IPS DF 19.7 (cell line): ENCODE measurements around the gene ARL15.
"Not testable (repeated sequence)": the region's sequence is repeated elsewhere in the genome, so short reads cannot be mapped to it uniquely, and the experiment has no call there.

Experiments used
- DNase-seq: peaks from one replicate; pipeline ENCODE4 v3.0.0-alpha.2; 2013; ENCODE audit warnings: low read depth, low spot score

The ARL15 gene

DNA sequence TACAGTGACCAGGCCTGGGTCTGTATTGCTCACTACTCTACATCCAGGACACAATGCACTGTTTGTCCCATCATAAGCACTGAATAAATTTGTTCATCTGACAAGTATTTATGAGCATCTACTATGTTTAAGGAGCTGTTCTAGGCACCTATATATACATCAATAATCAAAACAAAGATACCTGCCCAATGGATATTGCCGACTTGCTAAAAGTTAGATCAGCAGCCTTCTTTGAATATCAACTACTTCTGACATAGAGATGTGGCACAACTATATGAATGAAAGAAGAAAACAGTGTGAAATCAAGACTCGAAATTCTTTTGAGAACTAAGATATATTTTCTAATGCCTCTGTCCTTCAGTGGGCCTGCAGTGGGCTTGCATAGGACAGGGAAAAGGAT lies 215.7 kb downstream of the ARL15 start:
- no peak for DNase-seq

DNA sequence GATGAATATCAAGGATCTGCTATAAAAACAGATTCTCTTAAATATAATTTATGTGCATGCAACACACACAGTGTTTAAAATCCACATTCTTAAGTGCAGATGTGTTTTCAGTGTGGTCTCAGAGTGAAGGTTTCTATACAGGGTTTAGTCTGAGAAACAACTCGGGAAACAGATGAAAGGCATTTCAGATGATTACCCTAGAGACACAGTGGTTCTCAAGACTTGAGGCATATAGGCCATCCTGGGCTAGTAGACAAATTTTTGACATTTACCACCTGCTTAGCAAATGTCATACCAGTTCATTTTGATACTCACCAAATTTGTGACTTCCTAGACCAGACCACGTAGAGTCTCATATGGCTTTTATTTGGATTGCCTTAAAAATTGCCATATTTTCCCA lies 216.5 kb downstream of the ARL15 start:
- DNase-seq: no peak

DNA sequence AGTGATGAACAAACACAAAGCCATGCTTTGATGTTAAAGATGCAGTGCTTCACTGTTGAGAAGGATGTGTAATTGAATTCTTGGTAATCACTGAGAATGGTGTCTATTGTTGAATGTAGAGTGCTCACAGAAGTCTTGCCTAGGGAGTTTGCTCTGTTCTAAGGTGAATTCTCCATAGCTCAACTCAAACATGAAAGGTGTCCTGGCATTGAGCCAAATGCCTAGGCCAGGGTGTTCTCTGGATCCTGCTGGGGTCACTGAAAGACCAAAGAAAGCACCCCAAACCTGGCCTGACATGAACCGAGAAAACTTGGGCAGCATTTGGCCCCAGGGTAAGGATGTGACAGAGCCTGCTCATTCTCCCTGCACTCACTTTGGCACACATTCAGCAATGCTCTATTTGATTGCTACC lies 217.3 kb downstream of the ARL15 start:
- no peak for DNase-seq

DNA sequence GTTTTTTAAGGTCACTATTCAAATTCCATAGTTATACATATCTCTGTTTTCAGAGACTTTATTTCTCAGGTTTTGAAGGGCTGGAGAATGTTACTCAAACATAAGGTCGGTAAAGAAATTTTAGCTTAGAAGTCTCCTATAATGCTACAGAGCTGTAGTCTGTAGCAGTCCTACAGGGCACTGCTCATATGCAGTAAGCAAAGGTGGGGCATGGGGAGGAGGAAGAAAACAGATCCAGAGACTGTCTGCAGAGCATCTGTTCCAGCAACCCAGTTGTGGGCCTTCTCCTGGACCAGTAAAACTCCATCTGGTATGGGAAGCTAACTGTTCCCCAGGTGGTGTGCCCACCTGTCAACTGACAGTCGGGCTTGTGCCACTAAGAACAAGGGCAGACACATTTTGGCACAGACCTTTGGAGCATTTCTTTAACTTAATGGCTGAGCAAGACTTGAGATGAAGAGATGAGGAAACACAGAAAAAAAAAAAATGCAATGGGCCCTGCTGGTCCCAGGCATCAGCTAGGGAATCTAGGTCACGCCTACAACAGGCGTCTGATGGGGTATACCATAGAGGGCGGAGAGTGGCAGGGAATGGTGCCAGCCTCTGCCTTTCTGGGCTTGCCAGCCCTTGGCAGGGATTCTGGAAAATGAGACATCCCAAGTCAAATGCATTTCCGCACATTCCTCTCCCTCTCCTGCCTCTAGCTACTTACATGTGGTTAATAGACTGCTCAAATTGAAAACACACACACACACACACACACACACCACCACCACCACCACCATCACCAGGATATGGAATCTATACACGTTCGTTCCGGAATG lies 218.9 kb downstream of the ARL15 start:
- no peak for DNase-seq

DNA sequence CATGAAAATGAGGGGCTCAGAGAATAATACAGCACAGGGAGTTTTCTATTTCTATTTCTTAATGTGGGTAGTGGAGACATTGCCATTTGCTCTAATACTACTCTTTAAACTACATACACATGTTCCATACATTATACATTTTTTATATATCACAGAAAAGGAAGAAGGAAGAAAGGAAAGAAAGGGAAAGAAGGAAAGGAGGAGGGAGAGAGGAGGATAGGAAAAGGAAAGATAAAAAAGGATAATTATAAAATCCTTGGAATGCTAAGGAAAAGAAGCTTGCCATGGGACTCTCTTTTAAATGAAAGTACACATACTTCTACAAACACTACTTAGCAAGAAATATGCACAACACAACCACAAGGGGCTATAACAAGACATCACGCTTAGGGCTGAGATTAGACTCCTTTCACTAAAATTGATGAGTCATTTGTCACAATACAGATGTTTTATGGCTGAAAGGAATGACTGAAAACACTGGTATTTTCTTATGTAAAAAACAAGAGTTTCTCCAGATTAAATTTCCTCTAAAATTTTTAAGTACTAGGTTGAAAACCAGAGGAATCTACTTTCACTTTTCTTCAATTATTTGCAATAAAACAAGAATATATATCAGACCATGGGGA lies 219.8 kb downstream of the ARL15 start:
- no peak for DNase-seq

DNA sequence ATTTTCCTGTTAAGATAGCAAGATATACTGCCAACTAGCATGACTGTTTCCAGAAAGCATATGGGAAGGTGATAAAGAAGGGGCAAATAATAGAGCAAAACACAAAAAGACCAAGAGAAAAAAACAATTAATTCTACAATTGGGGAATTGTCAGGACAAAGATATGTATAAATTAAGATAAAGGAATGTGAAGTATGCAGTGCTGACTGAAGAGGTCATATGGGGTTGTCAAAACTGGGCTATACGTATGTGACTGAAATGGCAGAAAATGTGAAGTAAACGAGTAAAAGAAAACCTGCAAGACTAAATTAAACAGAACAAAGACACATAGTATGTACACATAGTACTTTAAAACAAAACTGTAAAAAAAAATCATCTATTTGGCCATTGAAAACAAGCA lies 222.3 kb downstream of the ARL15 start:
- DNase-seq: no peak

DNA sequence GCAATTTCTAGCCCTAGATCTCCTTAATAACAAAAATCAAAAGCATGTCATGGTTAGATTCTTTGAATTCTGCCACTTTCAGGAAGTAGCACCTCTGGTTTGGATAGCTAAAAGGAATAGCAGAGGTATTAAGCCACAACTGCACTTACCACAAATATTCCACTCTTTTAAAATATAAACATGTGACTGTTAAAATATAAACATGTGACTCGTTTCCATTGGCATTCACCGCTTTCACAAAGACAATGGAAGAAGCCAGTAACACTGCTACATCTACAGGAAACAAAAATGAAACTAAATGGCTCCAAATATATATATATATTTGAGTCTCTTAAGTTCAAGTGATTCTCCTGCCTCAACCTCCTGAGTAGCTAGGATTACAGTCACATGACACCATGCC lies 222.9 kb downstream of the ARL15 start:
- DNase-seq: no peak

DNA sequence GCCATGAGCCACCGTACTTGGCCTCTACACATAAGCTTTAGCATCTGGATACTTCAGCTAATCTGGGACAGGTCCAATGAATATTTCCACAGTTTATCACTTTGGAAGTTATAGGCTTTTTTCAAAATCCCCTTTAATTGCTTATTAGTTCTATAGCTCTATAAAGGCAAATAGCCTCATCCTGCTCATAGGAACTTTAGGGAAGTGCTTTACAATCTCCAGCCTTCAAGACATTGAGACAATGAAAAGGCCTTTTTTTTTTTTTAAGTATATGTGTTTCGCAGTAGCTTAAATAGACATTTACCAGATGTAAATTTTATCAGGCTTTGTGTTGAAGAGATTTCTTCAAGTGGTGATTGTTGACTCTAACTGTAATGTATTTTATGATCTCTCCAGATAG lies 224.2 kb downstream of the ARL15 start:
- DNase-seq: no peak

DNA sequence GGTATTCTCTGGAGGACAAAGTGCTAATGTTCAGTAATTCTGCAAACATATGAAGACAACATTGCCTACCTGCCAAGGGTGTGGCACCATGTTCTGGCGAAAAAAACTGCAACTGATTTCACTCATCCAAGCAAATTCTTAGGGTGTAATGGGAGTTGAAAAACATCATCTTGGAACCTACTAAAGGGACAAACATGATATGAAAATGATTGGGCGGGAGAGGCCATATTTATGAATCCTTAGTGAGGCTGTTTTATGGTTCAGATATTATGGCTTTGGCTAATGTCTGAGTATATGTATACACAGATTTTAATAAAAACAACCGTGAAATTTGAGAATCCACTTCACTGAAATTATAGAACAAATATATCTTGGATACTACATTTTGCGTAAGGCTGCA lies 225.7 kb downstream of the ARL15 start:
- no peak for DNase-seq

DNA sequence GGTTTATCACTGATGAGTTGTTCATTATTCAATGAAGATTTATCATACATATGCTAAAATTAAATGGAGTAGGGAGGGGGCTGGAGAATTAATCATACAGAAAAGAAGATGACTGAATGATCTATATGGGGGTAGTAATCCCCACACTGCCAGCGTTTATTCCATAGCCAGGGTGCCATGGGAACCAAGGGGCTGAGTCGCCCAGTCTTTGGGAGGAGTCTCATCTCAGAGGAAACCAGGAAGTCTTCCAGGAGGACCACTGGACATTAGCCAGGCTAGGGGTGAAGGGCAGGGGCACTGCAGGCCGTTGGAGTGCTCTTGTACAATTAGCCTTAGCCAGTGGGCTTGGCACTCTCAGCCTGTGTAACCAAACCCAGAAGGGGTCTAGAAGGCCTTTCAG lies 226.5 kb downstream of the ARL15 start:
- no peak for DNase-seq

DNA sequence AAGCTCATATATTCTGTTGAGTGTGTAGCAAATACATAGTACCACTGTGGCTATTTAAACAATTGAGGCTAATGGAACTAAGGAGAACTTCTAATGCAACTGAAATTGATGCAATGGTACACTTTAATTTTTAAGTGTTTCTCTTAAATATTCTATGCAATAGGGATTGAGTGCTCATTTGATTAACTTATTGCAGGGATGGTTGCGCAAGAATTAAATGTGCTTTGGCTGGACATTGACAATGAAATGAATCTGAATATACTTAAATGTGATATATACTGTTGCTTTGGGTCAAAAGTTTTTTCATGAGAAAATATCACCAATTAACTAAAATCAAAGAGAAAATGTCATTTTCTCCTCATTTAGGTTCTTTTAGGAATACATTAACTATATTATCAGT lies 227.1 kb downstream of the ARL15 start:
- no peak for DNase-seq

DNA sequence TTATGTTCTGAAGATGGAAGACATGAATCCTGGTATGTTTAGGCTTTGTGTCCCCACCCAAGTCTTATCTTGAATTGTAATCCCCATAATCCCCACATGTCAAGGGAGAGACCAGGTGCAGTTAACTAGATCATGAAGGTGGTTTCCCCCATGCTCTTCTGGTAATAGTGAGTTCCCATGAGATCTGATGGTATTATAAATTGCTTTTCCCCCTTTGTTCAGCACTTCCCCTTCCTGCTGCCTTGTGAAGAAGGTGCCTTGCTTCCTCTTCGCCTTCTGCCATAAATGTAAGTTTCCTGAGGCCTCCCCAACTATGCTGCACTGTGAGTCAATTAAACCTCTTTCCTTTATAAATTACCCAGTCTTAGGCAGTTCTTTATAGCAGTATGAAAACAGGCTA lies 229.0 kb downstream of the ARL15 start:
- no peak for DNase-seq

DNA sequence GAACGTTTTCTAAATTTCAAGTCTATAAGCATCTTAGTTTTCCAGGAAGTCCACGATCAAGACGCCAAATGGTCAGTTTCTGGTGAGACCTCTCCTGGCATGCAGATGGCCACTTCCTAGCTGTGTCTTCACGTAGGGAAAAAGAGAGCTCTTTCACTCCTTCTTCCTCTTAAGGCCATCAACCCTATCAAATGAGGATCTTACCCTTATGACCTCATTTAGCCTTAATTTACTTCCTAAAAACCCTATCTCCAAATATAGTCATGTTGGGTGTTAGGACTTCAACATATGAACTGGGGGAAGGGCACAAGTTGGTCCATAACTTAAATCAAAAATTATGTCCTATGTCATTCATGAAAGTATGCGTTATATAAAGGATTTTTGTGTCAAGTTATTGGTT lies 229.5 kb downstream of the ARL15 start:
- DNase-seq: no peak

DNA sequence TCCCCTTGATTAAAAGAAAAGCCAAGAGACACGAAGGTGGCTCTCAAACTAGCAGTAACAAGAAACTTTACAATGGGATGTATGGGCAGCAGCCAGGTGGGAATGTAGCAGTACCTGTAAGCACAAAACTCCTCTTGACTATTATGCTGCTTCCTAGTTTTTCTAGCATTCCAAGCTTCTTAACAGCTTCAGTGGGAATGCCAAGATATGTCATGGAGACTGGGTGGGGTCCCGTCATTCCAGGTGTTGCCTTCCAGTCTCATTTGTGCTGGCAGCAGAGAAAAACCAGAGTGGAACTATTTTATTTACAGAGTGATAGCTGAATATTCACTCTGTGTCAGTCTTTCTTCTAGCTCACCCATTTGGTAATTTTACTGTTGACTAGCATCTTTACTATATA lies 236.6 kb downstream of the ARL15 start:
- DNase-seq: no peak

DNA sequence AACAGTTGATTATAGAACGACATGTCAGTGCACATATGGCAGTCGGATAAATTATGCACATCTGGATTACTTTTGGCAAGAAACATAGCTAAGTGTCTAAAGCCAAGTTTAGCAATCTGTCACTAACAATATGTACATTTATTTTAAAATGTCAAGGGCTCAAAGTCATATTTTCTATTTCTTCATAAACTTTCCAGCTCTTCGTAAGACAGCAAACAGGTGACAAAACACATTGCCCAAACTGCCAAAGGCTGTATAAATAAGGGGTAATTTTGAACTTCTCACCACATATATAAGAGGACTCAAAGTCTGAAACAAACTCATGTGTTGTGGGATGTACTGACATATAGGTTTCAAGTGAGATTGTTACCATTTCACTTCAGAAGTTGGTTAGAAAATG lies 237.2 kb downstream of the ARL15 start:
- no peak for DNase-seq

DNA sequence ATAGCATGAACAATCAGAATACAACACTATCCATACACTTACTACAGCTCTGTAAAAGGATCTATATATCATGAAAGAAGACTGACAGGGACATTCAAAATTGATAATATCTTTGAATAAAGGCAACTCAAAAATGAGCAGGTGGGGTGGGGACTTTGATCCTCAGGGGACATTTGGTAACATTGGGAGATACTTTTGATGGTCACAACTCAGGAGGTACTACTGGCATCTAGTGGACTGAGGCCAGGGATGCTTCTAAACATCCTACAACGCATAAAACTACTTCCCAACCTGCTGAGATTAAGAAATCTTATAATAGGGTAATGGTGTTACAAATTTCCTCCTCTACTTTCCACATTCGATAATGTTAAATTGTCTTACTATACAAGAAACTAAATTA lies 243.9 kb downstream of the ARL15 start:
- no peak for DNase-seq

DNA sequence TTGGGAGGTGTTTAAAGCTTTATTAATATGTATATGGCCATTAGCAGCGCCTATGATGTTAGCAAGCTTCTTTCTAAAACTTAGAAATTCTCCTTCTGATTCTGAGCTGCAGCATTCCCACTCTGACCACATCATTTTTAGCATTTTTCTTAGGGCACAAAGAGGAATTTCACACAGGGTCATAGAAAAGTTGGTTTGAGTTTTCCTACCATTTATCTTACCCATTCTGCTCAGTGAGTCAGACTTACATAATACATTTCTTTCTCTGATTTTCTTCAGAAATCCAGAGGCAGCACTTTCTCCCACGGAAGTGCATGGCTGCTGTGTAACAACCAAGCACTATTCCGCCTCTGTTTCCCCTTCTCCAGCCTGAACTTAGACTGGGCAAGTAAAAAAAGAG lies 246.6 kb downstream of the ARL15 start:
- DNase-seq: no peak

DNA sequence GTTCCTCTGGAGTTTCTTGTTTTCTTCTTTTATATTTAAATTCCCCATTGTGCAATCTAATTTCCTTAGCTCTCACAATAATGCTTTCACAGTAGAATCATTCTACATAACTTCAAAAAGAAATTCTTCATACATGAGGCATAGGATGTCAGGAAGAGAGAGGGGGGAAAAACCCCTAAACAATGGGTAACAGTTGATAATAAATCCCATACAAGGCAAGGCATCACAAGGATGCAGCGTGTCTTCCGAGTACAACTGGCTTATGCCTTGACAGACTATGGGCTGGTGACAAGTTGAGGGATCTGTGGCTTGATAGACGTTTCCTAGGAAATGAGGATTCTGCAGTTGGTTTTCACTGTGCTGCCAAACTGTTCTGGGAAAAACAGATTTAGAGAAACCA lies 247.4 kb downstream of the ARL15 start:
- DNase-seq: no peak

DNA sequence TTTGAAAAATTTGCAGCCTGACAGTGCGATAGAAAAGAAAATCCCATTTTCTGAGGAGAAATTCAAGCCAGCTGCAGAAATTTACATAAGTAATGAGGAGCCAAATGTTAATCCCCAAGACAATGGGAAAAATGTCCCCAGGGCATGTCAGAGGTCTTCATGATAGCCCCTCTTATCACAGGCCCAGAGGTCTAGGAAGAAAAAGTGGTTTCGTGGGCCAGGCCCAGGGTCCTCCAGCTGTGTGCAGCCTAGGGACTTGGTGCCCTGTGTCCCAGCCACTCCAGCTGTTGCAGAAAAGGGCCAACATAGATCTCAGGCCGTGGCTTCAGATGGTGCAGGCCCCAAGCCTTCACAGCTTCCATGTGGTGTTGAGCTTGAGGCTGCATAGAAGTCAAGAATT lies 249.5 kb downstream of the ARL15 start:
- not testable (repeated sequence) for DNase-seq

DNA sequence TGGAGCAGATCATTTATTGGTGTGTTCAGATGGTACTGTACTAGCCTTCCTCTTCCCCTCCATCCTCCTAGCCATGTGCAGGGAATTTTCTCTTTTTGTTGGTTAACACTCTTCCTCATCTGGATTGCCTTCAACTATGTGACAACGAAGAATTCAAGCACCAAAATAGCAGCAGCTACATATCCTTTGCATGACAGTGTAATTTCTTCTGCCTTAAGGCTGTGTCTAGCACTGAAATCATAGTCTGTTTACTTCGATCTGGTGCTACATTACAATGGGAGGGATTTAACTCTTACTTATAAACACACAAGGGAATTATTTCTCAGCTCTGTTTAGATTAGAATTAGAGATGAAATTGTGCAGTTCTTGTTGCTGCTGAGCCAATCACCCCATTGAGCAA lies 260.4 kb downstream of the ARL15 start:
- no peak for DNase-seq

DNA sequence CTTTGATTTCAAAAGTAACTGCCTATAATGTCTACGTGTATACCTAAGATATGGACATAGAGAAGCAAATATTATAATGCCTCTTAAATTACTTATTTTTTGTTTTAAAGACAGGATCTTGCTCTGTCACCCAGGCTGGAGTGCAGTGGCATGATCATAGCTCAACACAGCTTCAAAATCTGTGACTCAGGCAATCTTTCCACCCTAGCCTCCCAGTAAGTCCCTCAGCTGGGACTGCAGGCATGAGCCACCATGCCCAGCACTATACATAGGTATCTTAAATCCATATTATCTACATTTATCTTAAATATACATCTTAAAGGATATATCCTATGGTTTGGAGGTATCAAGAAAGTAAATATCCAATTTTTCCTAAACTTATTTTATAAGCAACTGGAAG lies 261.2 kb downstream of the ARL15 start:
- no peak for DNase-seq

DNA sequence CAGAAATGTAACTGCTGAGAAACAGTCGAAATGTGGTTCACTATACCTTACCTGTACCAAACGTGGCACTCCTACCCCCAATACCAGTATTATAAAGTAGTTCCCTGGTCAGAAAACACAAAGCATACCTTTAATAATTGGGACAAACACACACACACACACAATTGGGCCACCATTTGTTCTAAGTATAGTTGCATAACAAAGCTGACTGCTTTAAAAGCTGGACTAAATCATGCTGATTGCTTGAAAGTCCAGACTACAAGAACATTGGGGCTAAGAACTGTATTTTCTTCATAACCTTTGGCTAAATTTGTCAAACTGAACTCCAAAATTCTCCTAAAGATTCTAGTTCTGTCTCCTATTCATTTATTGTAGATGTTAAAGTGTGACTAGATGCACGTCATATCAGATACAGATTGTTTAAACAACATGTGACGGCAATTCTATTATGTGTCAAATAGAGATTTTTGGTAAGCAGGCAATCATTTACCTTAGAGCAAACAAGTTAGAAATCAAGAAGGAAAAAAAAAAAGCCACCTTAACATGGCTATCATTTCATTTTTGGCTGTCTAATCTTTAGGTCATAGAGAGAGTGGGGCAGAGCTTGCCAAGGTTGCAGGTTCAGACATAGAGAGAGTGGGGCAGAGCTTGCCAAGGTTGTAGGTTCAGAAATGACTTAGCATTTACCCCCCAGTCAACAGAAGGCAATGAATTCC lies 265.1 kb downstream of the ARL15 start:
- DNase-seq: no peak

DNA sequence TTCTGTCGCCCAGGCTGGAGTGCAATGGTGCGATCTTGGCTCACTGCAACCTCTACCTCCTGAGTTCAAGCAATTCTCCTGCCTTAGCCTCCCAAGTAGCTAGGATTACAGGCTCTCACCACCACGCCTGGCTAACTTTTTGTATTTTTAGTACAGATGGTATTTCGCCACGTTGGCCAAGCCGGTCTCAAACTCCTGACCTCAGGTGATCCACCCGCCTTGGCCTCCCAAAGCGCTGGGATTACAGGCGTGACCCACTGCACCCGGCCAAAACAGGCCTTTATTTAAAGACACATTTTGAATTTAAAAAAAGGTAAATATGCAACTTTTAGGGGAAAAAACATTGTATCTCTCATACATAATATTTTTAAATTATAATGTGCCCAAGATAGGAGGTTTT lies 266.1 kb downstream of the ARL15 start:
- not testable (repeated sequence) for DNase-seq
